ENCODE data around the gene SLC12A7.

- no peak for TF ChIP-seq POLR2A (IDR thresholded peaks at IDR 0.05; ENCODE audit: low read length)
- no peak for TF ChIP-seq GATA1 (IDR thresholded peaks at IDR 0.05; ENCODE audit: low read depth, low read length)
These were observed 5.1 kb upstream of the SLC12A7 start for GRCh38 chr5:1116977-1117376.
